SKM-1 treated with dmso at 0.1 percent for 144 hours (cell line): Measurements from ENCODE around the gene RFX1.

ENCODE experiments used
- DNase-seq: peaks from one replicate; lab custom pipeline; 2025; ENCODE audit not compliant: unreplicated experiment; lab: John Stamatoyannopoulos, UW

The RFX1 gene

GRCh38 chr19:13914777-13915176 is 91.3 kb downstream of the RFX1 start:
- no peak for DNase-seq

GRCh38 chr19:13913352-13913751 is 92.8 kb downstream of the RFX1 start:
- DNase-seq = no peak
